Measurements from ENCODE around the gene CUL2. TPM values are rescaled to one million over a fixed set of nuclear protein-coding genes. Genes with fewer than 3 reads are reported as not detected.
"Not testable (repeated sequence)": the region's sequence is repeated elsewhere in the genome, so short reads cannot be mapped to it uniquely, and the experiment has no call there.

CUL2 gene
- total RNA-seq, 1 donor from 2014 or later: 25.6 TPM

DNA sequence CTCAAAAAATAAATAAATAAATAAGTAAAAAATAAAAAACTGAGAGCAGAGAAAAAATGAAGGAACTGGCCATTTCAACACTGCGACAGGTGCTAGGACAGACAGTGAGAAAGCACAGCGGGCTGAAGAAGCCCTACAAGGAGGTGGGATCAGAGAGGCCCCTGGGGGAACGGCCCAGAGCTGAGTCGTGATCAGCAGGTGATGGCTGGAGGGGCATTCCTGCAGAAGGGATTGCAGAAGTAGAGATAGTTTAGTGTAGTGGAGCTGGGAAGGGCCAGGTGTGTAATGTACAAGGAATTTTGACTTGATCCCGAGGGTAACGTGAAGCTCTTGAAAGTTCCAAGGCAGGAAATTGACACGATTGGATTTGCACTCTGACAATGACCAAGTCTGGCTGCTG, 112.1 kb downstream of the CUL2 start:
- no peak for DNase-seq

DNA sequence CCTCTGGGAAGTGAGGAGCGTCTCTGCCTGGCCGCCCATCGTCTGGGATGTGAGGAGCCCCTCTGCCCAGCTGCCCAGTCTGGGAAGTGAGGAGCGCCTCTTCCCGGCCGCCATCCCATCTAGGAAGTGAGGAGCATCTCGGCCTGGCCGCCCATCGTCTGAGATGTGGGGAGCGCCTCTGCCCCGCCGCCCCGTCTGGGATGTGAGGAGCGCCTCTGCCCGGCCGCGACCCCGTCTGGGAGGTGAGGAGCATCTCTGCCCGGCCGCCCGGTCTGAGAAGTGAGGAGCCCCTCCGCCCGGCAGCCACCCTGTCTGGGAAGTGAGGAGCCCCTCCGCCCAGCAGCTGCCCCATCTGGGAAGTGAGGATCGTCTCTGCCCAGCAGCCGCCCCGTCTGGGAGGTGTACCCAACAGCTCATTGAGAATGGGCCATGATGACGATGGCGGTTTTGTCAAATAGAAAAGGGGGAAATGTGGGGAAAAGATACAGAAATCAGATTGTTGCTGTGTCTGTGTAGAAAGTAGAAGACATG, 113.7 kb downstream of the CUL2 start:
- not testable (repeated sequence) for DNase-seq

DNA sequence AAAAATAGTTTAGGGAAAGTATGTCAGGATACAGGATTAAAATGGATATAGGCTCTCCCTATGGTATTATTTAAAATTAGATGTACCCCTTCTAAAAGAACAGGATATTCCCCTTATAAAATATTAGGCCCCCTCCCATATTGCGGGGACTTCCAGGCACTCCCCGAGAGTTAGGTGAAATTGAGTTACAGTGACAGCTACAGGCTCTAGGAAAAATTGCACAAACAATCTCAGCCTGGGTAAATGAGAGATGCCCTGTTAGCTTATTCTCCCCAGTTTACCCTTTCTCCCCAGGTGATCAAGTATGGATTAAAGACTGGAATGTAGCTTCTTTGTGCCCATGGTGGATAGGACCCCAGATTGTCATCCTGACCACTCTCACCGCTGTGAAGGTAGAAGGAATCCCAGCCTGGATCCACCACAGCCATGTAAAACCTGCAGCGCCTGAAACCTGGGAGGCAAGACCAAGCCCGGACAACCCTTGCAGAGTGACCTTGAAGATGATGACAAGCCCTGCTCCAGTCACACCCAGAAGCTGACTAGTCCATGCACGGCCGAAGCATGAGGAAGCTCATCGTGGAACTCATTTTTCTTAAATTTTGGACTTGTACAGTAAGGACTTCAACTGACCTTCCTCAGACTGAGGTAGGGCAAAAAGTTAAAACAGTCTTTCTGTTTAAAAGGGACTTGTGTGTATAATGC, 115.6 kb downstream of the CUL2 start:
- DNase-seq: not testable (repeated sequence)

DNA sequence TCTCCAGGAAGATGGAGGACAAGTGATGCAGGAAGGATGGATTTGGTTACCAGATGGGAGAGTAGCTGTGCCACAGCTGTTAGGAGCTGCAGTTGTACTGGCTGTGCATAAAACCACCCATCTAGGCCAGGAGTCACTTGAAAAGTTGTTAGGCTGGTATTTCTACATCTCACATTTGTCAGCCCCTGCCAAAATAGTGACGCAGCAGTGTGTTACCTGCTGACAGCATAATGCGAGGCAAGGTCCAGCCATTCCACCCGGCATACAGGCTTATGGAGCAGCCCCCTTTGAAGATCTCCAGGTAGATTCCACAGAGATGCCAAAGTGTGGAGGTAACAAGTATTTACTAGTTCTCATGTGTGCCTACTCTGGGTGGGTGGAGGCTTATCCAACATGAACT, 116.4 kb downstream of the CUL2 start:
- DNase-seq: peak; percentile 8

DNA sequence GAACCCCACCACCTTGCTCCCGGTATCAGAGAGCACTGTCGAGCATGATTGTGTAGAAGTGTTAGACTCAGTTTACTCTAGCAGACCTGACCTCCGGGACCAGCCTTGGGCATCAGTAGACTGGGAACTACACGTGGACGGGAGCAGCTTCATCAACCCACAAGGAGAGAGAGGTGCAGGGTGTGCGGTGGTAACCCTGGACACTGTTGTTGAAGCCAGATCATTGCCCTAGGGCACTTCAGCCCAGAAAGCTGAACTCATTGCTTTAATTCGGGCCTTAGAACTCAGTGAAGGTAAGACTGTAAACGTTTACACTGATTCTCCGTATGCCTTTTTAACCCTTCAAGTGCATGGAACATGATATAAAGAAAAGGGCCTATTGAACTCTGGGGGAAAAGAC, 117.0 kb downstream of the CUL2 start:
- DNase-seq: not testable (repeated sequence)

DNA sequence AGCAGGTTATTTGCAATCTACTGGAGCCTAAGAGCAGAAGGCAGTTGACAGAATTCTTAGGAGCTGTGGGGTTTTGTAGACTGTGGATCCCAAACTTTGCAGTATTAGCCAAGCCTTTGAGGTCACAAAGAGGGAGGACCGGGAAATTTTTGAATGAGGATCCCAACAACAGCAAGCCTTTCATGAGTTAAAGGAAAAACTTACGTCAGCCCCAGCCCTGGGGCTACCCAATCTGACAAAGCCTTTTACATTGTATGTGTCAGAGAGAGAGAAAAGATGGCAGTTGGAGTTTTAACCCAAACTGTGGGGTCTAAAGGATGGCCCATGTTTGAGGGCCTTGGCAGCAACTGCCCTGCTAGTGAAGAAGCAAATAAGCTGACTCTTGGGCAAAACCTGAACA, 117.5 kb downstream of the CUL2 start:
- DNase-seq: not testable (repeated sequence)

DNA sequence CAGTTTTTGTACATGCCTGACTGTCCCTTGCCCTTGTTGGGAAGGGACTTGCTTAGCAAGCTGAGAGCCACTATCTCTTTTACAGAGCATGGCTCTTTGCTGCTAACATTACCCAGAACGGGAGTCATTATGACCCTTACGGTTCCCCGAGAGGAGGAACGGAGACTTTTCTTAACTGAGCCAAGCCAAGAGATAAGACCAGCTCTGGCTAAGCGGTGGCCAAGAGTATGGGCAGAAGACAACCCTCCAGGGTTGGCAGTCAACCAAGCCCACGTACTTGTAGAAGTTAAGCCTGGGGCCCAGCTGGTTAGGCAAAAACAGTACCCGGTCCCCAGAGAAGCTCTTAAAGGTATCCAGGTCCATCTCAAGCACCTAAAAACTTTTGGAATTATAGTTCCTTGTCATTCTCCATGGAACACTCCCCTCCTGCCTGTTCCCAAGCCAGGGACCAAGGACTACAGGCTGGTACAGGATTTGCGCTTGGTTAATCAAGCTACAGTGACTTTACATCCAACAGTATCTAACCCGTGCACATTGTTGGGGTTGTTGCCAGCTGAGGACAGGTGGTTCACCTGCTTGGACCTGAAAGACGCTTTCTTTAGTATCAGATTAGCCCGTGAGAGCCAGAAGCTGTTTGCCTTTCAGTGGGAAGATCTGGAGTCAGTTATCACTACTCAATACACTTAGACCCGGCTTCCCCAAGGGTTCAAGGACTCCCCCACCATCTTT, 118.4 kb downstream of the CUL2 start:
- not testable (repeated sequence) for DNase-seq

DNA sequence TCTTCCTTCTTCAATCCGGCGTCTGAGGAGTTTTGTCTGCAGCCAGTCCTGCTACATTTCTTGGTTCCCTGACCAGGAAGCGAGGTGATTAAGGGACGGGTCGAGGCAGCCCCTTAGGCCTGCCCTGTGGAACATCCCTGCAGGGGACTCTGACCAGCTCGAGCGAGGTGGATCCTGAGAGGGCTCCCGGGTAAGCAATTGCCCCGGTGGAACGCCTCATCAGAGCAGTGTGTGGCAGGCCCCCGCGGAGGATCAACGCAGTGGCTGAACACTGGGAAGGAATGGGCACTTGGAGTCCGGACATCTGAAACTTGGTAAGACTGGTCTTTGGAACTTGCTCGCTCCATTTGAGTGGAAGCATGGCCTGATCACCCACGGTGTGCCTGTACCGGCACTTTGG, 121.0 kb downstream of the CUL2 start:
- no peak for DNase-seq

DNA sequence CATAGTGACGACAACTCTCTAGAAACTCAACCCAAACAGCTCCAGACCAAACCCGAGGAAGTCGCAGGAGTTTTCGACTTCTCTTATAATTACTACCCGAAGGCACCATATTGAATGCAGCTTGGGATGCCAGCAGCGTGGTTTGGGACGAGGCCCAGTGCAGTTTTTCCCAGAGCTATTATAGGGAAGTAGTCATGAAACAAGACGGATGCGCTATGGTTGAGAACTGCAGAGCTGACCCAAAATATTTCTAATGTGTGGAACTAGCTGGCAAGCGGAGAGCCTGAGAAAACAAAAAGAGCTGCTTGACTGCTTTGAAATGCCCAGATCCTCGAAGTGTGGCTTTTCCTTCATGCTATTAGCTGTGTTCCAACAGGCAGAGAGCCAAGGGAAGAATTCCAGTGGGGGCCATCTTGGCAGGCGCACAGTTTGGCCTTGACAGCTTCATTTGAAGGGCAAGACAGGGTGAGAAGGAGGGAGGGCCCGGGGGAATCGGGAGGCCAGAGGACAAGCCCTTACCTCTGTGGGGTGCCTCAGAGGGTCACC, 122.7 kb downstream of the CUL2 start:
- peak; percentile 58 for DNase-seq

DNA sequence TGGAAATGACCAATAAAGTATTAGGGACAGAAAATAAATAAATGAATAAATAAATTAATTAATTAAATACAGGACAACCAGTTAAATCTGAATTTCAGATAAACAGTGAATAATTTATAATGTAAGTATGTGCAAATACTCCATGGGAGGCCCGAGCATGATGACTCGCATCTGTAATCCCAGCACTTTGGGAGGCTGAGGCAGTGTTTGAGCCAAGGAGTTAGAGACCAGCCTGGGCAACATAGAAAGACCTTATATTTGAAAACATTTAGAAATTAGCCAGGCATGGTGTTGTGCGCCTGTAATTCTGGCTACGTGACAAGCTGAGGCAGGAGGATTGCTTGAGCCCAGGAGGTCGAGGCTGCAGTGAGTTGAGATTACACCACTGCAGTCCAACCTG, 123.7 kb downstream of the CUL2 start:
- DNase-seq: no peak

DNA sequence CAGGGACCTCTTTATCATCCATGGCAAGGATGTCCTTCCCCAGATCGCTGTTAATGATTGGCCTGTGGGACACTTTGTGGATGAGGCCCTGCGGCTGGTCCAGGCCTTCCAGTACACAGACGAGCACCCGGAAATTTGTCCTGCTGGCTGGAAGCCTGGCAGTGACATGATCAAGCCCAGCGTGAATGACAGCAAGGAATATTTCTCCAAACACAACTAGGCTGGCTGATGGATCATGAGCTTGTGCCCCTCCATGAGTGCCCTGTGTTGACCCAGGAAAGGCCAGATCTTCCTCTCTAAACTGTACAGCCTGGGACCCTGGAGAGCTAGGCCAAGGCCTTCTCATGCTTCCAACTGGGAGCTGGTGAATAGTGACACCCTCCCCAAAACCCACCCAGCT, 124.1 kb downstream of the CUL2 start:
- no peak for DNase-seq

DNA sequence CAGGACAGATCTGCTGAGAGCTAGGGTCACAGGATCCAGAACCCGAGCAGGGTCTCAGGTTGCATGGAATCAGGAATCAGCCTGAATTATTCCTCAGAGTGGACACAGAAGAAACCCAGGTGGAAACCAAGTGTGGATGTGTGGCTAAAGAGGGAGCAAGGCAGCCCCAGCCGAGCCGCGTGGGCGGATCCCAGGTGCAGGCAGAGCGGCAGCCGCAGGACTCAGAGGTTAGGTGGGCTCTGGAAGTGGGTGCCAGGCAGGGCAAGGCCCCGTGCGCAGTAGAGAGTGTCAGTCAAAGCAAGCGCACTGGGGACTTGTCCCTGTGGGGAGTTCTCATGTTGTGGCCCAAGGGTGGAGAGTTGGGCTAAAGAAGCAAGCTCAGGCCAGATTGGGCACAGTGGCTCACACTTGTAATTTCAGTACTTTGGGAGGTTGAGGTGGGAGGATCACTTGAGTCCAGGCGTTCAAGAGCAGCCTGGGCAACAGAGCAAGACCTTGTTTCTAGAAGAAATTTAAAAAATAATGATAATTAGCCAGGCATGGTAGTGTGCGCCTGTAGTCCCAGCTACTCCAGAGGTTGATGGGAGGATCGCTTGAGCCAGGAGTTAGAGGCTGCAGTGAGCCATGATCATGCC, 125.9 kb downstream of the CUL2 start:
- no peak for DNase-seq

DNA sequence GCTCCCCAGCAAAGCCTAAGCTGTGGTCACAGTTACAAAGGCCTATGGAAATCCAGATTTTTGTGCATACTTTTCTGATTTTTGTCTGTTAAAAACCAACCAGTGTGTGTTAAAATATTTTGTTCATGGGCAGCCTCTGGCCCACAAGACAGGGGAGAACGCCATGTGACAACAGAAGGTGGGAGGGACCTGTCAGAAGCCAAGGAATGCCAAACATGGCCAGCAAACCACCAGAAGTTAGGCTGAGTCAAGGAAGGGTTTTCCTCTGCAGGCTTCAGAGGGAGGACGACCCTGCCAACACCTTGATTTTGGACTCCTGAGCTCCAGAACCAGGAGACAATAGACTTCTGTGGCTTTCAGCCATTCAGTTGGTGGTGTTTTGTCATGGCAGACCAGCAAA, 127.3 kb downstream of the CUL2 start:
- DNase-seq: no peak

DNA sequence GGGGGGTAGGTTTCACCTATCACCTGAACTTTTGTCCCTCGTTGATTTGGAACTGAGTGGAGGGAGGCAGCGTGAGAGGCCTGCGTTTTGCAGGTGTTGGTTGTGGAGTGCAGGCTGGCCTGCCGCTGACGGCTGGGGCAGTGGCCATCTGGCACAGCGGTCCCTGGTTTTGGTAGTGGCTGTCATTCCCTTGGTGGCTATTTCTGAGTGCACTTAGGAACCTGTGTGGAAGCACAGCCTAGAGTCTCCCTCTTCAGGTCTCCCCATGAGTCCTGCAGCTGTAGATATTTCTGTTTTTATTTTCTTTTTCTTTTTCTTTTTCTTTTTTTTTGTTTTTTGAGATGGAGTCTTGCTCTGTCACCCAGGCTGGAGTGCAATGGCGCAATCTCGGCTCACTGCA, 129.2 kb downstream of the CUL2 start:
- no peak for DNase-seq

DNA sequence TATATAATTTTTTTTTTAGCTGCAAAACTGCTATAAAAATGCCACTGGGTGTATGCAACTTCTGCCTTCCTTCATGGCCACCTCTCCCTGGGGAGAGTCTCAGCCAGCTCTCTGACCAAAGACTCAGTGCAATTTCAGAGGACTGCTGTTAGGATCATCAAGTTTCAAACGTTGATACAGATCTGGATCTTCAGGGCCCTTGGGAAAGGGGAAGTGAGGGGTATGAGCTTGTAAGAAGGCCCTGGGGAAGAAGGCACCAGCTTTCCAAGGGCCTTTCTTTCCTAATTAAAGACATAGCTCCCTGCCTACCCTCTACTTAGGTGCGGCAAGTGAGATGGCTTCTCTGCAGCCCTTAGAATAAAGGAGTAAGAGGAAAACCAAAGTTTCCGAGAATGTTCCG, 130.4 kb downstream of the CUL2 start:
- DNase-seq: no peak

DNA sequence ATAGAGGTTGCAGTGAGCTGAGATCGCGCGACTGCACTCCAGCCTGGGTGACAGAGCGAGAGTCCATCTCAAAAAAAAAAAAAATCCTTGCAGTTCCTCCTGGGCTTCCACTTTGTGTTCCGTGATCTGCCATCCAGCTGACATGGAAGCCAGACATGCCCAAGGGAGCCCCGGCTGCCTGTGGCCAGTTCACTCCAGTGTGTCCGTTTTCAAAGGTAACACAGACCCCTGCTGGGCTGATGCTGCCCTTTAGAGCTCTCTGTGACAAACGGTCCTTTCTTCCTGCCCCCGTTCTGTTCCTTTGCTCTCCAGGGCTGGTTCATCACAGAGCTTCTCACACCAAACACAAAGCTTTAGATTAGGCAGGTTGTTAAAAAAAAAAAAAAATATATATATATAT, 130.8 kb downstream of the CUL2 start:
- no peak for DNase-seq

Small RNAs within 50 kb of the gene (small RNA-seq; reads per million reads assigned to genes)
- gene MIR3611 (ENCODE audit: low replicate concordance) (not detected), gene RNU7-77P (ENCODE audit: low replicate concordance) (not detected)

Other genes starting within 250 kb of the CUL2 start
- 35.0 TPM for gene CREM, start 36.5 kb upstream of the CUL2 start, total RNA-seq
- 29.4 TPM for gene CCNY, start 246.2 kb upstream of the CUL2 start, total RNA-seq

Data from skin of body (tissue), 3 donors.